Caco-2 (cell line): ENCODE results near the gene ZKSCAN7. TPM values are rescaled to one million over a fixed set of nuclear protein-coding genes. Genes with fewer than 3 reads are reported as not detected.
"Not testable (repeated sequence)": the region's sequence is repeated elsewhere in the genome, so short reads cannot be mapped to it uniquely, and the experiment has no call there.

Experiments used
- BruUV-seq: library from RNA; stranded (reverse); fragments of 400-500 nt; replicated peaks from 2 replicates; lab custom pipeline; 2021; lab: Mats Ljungman, UMichigan
- CTCF ChIA-PET: fragments of 300-600 bp; sonication (Branson Sonifier 250); formaldehyde crosslinking; loops from one replicate; lab custom pipeline; 2022; ENCODE audit warnings: antibody characterized with exemption; lab: Charles Lee
- POLR2A ChIA-PET: fragments of 300-600 bp; sonication (Branson Sonifier 250); formaldehyde crosslinking; loops from one replicate; lab custom pipeline; 2022; ENCODE audit warnings: antibody characterized with exemption; lab: Charles Lee
- DNase-seq, 2 experiments: peaks; one replicate each; pipeline versions ENCODE4 v3.0.0 to v3.0.0-alpha.2; 2020 to 2022
- H3K27me3 ChIP-seq: replicated peaks from 2 replicates; pipeline ENCODE4 v1.6.0; 2011; ENCODE audit warnings: low read length; ENCODE audit not compliant: control insufficient read depth, insufficient read depth
- H3K36me3 ChIP-seq: 2 replicates; pipeline ENCODE4 v1.5.1; 2011; ENCODE audit warnings: low read length; ENCODE audit not compliant: control insufficient read depth, insufficient read depth
- H3K4me1 ChIP-seq: fragments of 250-450 bp; sonication (Bioruptor Pico); 2 replicates; pipeline ENCODE4 v1.5.1; 2020; ENCODE audit warnings: mild to moderate bottlenecking
- H3K4me3 ChIP-seq: 2 replicates; pipeline ENCODE4 v1.5.1; 2011; ENCODE audit warnings: low read depth, mild to moderate bottlenecking, control low read depth, low read length
- H3K9me3 ChIP-seq: fragments of 250-450 bp; sonication (Bioruptor Pico); 2 replicates; pipeline ENCODE4 v1.5.1; 2020; ENCODE audit warnings: mild to moderate bottlenecking, moderate library complexity
- H3K27ac Mint-ChIP-seq: one replicate; pipeline ENCODE4 v1.8.0; 2022; ENCODE audit warnings: mixed read lengths; ENCODE audit not compliant: unreplicated experiment
- H3K27me3 Mint-ChIP-seq: one replicate; pipeline ENCODE4 v1.8.0; 2022; ENCODE audit warnings: mixed read lengths; ENCODE audit not compliant: insufficient read depth, unreplicated experiment
- H3K36me3 Mint-ChIP-seq: one replicate; pipeline ENCODE4 v1.8.0; 2022; ENCODE audit warnings: mild to moderate bottlenecking, mixed read lengths; ENCODE audit not compliant: insufficient read depth, unreplicated experiment
- H3K4me1 Mint-ChIP-seq: one replicate; pipeline ENCODE4 v1.8.0; 2022; ENCODE audit warnings: low read depth, mixed read lengths; ENCODE audit not compliant: unreplicated experiment
- H3K4me3 Mint-ChIP-seq: one replicate; pipeline ENCODE4 v1.8.0; 2022; ENCODE audit warnings: mild to moderate bottlenecking, moderate library complexity, mixed read lengths; ENCODE audit not compliant: unreplicated experiment
- H3K9me3 Mint-ChIP-seq: one replicate; pipeline ENCODE4 v1.8.0; 2022; ENCODE audit warnings: mixed read lengths; ENCODE audit not compliant: unreplicated experiment
- CTCF ChIP-seq, 2 experiments: fragments of 200-600 bp in 1 of 2; IDR thresholded peaks; 1 replicate in 1 of 2; 2 replicates in 1 of 2; pipeline versions ENCODE4 v1.5.1 to v1.8.0; 2011 to 2022; ENCODE audit warnings: antibody characterized with exemption in 1 of 2, control low read depth in 1 of 2, inconsistent platforms in 1 of 2, low read depth in 1 of 2, low read length in 1 of 2, mild to moderate bottlenecking in 1 of 2, moderate library complexity in 1 of 2; ENCODE audit not compliant: insufficient read depth in 1 of 2, severe bottlenecking in 1 of 2, unreplicated experiment in 1 of 2
- intact Hi-C: fragments of 100-400 bp; cut with micrococcal nuclease; formaldehyde crosslinking; loops from one replicate; pipeline ENCODE4 v1.10.0; 2022; ENCODE audit not compliant: unreplicated experiment
- total RNA-seq: library from RNA; stranded (reverse); gene quantifications from 2 replicates; pipeline ENCODE4 v1.2.3, GENCODE V29; 2022

Gene ZKSCAN7
- total RNA-seq, 1 experiment from 2014 or later = not detected

- Mint-ChIP-seq H3K36me3 (no peaks in the 10 kb centered on the region), H3K4me3 (no peak overlapping the region), H3K4me1 (no peaks in the 10 kb centered on the region), H3K27me3 (peaks cover 1% of the 10 kb centered on the region), H3K27ac (no peak overlapping the region), H3K9me3 (peaks cover 16% of the 10 kb centered on the region)
- Histone ChIP-seq H3K4me3 (no peak overlapping the region), H3K27me3 (no peaks in the 10 kb centered on the region), H3K4me1 (no peaks in the 10 kb centered on the region), H3K9me3 (peaks cover 3% of the 10 kb centered on the region; the same call in 1 of the 2 replicates), H3K36me3 (no peaks in the 10 kb centered on the region)
- CTCF ChIA-PET = no interaction called here
- TF ChIP-seq CTCF (IDR thresholded peaks at IDR 0.05; ENCODE audit: insufficient read depth in 1 of 2, low read depth in 1 of 2, low read length in 1 of 2, severe bottlenecking in 1 of 2, unreplicated experiment in 1 of 2) = no peak
- intact Hi-C loops = loop anchor here (5.0 to 10.0 kb wide), 2 partner anchors 95 to 182 kb away; partner anchors contain the start of genes ZNF197 and ZNF502
- POLR2A ChIA-PET = no interaction called here
- peak in 1 of 2 experiments; percentile 7 for DNase-seq
- no TSS peak for BruUV-seq
Measured at GRCh38 chr3:44529927-44530326, 25.1 kb upstream of the ZKSCAN7 start.

GRCh38 chr3:44530911-44531310 lies 24.1 kb upstream of the ZKSCAN7 start:
- no peaks in the 10 kb centered on the region for H3K36me3 Mint-ChIP-seq
- no peaks in the 10 kb centered on the region for H3K4me1 Mint-ChIP-seq
- peaks cover 3% of the 10 kb centered on the region; the same call in 1 of the 2 replicates for H3K9me3 ChIP-seq
- ChIA-PET POLR2A (no interaction called here), CTCF (no interaction called here)
- H3K4me3 Mint-ChIP-seq = no peak overlapping the region
- no peaks in the 10 kb centered on the region for H3K4me1 ChIP-seq
- H3K27me3 Mint-ChIP-seq = no peaks in the 10 kb centered on the region
- H3K4me3 ChIP-seq = no peak overlapping the region
- intact Hi-C loops = loop anchor here (5.0 to 10.0 kb wide), 2 partner anchors 94 to 181 kb away; partner anchors contain the start of genes ZNF197 and ZNF502
- no TSS peak for BruUV-seq
- TF ChIP-seq CTCF (IDR thresholded peaks at IDR 0.05; ENCODE audit: insufficient read depth in 1 of 2, low read depth in 1 of 2, low read length in 1 of 2, severe bottlenecking in 1 of 2, unreplicated experiment in 1 of 2) = no peak
- H3K27ac Mint-ChIP-seq = no peak overlapping the region
- H3K36me3 ChIP-seq = no peaks in the 10 kb centered on the region
- H3K27me3 ChIP-seq = no peaks in the 10 kb centered on the region
- no peak for DNase-seq
- peaks cover 16% of the 10 kb centered on the region for H3K9me3 Mint-ChIP-seq

- intact Hi-C loops = loop anchor here (5.0 to 10.0 kb wide), 2 partner anchors 90 to 178 kb away; partner anchors contain the start of genes ZNF197 and ZNF502
- CTCF ChIA-PET, H3K27me3 Mint-ChIP-seq, H3K4me3 Mint-ChIP-seq, BruUV-seq, DNase-seq, H3K27me3 ChIP-seq, H3K36me3 ChIP-seq, POLR2A ChIA-PET, H3K36me3 Mint-ChIP-seq, H3K4me3 ChIP-seq, H3K4me1 Mint-ChIP-seq, H3K9me3 ChIP-seq, H3K4me1 ChIP-seq, H3K27ac Mint-ChIP-seq: not testable (repeated sequence)
- H3K9me3 Mint-ChIP-seq = peaks cover 16% of the 10 kb centered on the region
Measured at GRCh38 chr3:44534659-44535058, 20.3 kb upstream of the ZKSCAN7 start.
